C4-2B (cell line): ENCODE data around the gene KRT33A.

Experiments
- H3K27ac ChIP-seq: fragments of 450-650 bp; 2 replicates; pipeline ENCODE4 v1.5.1; 2017
- ZFX ChIP-seq: fragments of 450-650 bp; IDR thresholded peaks from 2 replicates; pipeline ENCODE4 v1.6.1; 2017
- TF ChIP-seq, protein P1 (sequence below): fragments of 450-650 bp; conservative IDR thresholded peaks from 2 replicates; pipeline ENCODE4 v1.5.1; 2017; ENCODE audit warnings: mild to moderate bottlenecking

Gene KRT33A

DNA sequence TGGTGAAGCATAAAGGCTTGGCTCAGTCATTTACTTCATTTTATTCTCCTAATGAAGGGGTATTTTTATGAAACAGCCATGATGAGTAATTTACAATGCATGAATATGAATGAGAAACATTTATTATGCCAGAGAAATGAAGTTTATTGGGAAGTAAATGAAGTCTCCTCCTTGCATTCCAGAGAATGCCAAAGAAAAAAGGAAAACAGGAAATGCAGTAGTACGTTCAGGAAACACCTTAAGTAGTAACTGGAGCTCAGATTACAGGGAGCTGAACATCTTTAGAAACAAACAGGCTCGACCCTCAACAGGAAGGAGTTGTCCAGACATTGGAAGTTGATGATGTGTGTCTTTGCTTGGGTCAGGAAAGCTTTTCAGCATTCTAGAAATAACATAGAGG lies 26.9 kb upstream of the KRT33A start:
- no peak overlapping the region for H3K27ac ChIP-seq
- no peak for TF ChIP-seq ZFX
- TF ChIP-seq, protein P1, sequence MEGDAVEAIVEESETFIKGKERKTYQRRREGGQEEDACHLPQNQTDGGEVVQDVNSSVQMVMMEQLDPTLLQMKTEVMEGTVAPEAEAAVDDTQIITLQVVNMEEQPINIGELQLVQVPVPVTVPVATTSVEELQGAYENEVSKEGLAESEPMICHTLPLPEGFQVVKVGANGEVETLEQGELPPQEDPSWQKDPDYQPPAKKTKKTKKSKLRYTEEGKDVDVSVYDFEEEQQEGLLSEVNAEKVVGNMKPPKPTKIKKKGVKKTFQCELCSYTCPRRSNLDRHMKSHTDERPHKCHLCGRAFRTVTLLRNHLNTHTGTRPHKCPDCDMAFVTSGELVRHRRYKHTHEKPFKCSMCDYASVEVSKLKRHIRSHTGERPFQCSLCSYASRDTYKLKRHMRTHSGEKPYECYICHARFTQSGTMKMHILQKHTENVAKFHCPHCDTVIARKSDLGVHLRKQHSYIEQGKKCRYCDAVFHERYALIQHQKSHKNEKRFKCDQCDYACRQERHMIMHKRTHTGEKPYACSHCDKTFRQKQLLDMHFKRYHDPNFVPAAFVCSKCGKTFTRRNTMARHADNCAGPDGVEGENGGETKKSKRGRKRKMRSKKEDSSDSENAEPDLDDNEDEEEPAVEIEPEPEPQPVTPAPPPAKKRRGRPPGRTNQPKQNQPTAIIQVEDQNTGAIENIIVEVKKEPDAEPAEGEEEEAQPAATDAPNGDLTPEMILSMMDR, result no peak

DNA sequence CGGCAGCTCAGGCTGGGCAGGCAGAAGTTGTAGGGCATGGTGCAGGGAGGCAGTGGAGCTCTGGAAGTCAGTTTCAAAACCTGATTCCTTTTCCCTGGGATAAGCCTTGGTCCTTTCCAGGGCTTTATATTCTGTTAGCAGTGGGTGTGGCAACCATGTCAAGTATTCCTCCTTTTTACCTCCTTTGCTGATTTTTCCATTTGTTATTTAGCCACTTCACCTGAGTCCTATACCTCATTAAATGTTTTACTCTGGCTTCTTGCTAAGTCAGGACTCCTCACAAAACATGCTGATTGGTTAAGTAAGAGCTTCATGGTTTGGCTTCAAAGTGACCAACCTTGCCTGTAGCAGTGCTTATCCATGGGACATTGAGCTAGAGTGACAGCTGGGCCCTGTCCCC lies 19.1 kb upstream of the KRT33A start, which contains the start of gene KRT33B:
Gene KRT33B, minus strand, starts transcription at position 101 of the 400 bp plus-strand sequence. Its CDS starts 63 bp downstream, at position 38.
- H3K27ac ChIP-seq, result no peak within 1 kb of the TSS
- TF ChIP-seq ZFX, result no peak
- TF ChIP-seq, protein P1, result no peak

DNA sequence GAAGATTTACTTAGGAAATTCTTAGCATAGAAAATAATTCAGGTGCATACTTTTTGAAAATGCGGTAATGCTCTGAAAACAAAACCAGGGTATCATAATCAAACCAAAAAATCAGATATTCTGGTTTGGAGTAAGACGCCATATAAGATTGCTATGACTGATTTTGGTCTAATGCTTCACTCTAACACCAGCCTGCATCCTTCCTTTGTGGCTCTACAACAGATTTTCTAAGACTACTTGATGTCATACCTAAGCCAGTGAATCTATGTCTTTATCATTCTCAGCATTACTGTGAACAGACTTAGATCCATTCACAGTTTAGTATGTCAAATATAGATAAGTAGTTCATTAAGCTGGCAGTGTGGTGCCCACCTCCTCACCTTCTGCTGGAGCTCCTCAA lies 18.4 kb upstream of the KRT33A start:
- H3K27ac ChIP-seq, result no peak overlapping the region
- TF ChIP-seq, protein P1, result no peak
- no peak for TF ChIP-seq ZFX

DNA sequence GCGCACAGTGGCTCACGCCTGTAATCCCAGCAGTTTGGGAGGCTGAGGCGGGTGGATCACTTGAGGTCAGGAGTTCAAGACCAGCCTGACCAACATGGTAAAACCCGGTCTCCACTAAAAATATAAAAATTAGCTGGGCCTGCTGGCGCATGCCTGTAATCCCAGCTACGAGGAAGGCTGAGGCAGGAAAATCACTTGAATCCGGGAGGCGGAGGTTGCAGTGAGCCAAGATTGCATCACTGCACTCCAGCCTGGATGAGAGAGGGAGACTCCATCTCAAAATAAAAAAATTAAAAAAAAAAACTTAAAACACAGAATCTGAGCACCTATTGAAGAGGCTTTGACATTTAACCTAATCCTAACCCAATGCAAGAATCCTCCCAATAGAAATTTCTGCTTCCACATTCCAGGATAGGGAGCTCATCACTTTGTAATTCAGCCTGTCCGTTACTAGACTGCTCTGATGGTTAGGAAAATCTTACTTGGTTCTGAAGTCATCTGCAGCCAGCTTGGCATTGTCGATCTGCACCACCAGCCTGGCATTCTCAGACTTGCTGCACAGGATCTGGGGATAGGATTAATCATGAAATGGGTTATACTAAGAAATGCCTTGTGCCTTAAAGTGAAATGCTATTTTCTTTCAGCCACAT lies 16.9 kb upstream of the KRT33A start:
- H3K27ac ChIP-seq, result no peak overlapping the region
- TF ChIP-seq, protein P1, result no peak
- TF ChIP-seq ZFX, result no peak

DNA sequence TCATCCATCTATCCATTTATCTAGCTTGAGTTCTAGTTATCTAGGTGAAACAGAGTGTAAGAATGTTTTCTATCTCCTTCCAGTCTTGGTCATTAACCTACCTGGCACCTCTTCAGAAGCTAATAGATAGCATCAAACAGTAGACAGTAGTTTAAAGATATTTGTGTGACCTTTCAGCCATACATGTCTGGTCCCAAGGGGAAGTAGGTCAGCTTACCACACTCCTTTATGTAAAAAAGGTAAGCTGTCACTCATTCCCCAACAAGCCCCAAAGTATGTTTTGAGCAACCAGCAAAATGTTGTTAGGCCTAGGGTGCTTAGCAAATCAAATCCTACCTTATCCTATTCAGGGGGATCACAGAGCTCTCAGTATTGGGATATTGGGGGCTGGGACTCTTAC lies 15.4 kb upstream of the KRT33A start:
- TF ChIP-seq ZFX, result no peak
- TF ChIP-seq, protein P1, result no peak
- H3K27ac ChIP-seq, result no peak overlapping the region

DNA sequence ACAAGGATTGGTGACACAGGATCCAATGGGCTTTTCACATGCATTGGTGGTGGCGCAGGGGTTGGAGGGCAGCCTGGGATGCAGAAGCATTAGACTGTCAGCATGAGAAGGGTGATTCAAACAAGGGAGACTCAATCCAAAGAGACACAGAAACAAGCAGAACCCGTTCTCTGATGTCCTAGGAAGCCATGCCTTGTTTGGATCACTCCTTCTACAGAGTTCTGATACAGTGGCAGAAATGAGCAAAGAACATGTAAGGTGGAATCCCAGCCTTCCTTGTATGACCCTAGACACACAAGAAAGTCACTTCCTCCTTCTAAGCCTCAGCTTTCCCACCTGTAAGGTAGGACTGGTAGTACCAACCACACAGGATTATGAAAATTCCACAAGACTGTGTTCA lies 13.3 kb upstream of the KRT33A start:
- H3K27ac ChIP-seq, result no peak overlapping the region
- TF ChIP-seq, protein P1, result no peak
- TF ChIP-seq ZFX, result no peak

DNA sequence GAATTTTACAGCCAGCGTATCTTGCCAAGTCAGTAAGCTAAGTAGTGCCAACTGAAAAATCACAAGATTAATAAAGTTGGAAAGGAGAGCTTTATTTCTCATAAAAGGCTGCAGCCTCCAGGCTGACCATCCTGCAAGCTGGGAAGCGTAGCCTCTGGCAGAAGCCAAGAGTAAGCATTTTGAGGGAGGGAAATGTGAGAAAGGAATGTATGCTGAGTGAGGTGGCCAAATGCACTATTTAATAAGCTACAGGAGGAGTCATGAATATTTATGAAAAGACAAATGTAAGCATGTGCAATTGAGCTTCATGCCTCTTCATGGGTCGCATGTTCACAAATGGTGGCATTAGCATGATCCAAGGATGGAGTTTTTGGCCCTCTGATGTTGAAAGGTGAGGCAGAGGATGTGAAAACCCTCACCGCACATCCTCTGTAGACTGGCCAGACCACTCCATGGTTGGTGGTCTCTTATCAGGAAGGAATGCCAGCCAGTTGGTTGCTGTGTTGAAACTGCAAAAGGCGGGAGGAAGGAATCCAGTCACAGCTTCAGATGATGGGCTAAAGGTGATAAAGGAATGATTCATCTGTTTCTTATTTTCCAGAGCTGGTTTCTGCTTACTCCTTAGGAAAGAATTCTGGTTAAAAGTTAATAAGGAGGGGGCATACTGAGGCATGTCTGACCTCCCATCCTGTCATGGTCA lies 9.8 kb upstream of the KRT33A start:
- TF ChIP-seq, protein P1, result no peak
- TF ChIP-seq ZFX, result no peak
- H3K27ac ChIP-seq, result no peak overlapping the region
